OCI-LY7 (cell line): ENCODE results near the gene OR5AP2.

Experiments used
- CTCF ChIP-seq: fragments of 200-600 bp; sonication (generic); conservative IDR thresholded peaks from 2 replicates; pipeline ENCODE4 v1.5.1; 2014; ENCODE audit warnings: mild to moderate bottlenecking, antibody characterized with exemption, low read length, moderate library complexity, mixed read lengths
- EZH2phosphoT487 ChIP-seq: fragments of 200-600 bp; sonication (generic); IDR thresholded peaks from 2 replicates; pipeline ENCODE4 v1.6.1; 2018; ENCODE audit warnings: low read depth, borderline replicate concordance, mild to moderate bottlenecking, mixed run types, antibody characterized with exemption, low read length, moderate library complexity, mixed read lengths

GRCh38 chr11:56670984-56671383, 28.7 kb upstream of the OR5AP2 start:
- no peak for TF ChIP-seq CTCF
- no peak for TF ChIP-seq EZH2phosphoT487
